ENCODE data around the gene CALD1. TPM values are rescaled to one million over a fixed set of nuclear protein-coding genes. Genes with fewer than 3 reads are reported as not detected.

CALD1 gene
- total RNA-seq, 1 donor from 2014 or later: 61.8 TPM

DNA sequence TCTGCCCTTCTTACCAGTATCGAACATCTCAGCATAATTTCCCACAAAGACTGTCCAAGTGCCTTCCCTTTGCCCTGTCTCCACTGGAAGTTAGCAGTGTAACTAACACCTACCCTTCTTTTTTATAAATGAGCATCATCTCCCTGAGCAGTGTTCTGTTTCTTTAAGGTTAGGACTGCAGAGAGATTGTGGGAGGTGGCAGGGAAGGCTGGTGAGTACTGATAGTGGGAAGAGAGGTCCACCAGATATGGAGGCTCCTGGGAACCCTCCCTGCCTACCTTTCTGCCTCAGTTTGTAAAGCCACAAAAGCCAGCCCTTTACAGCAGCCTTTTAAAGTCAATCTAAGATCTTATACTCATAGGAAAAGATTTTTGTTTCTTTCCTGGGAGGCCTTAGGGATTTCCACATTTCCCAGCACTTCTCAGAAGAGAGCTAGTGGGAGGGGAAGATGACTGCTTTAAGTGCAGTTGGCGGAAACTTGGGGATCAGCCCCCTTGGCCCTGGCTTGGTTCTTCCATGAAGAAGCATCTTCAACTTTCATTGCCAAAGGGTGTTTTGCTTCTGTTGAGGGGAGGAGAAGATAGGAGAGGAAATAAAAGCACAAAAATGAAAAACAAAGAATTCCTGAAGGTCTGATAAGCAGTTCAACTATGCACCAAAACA is 36.6 kb upstream of the CALD1 start:
- Mint-ChIP-seq H3K27me3 (ENCODE audit: unreplicated experiment) (no peaks in the 10 kb centered on the region), H3K9me3 (ENCODE audit: unreplicated experiment) (no peaks in the 10 kb centered on the region), H3K4me3 (ENCODE audit: unreplicated experiment) (no peak overlapping the region), H3K27ac (ENCODE audit: unreplicated experiment) (no peak overlapping the region), H3K36me3 (ENCODE audit: unreplicated experiment) (no peaks in the 10 kb centered on the region), H3K4me1 (ENCODE audit: low read depth, unreplicated experiment) (no peaks in the 10 kb centered on the region)
- no peak for DNase-seq
- TF ChIP-seq, protein P1, sequence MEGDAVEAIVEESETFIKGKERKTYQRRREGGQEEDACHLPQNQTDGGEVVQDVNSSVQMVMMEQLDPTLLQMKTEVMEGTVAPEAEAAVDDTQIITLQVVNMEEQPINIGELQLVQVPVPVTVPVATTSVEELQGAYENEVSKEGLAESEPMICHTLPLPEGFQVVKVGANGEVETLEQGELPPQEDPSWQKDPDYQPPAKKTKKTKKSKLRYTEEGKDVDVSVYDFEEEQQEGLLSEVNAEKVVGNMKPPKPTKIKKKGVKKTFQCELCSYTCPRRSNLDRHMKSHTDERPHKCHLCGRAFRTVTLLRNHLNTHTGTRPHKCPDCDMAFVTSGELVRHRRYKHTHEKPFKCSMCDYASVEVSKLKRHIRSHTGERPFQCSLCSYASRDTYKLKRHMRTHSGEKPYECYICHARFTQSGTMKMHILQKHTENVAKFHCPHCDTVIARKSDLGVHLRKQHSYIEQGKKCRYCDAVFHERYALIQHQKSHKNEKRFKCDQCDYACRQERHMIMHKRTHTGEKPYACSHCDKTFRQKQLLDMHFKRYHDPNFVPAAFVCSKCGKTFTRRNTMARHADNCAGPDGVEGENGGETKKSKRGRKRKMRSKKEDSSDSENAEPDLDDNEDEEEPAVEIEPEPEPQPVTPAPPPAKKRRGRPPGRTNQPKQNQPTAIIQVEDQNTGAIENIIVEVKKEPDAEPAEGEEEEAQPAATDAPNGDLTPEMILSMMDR (IDR thresholded peaks at IDR 0.05; ENCODE audit: partially characterized antibody, unreplicated experiment): no peak

DNA sequence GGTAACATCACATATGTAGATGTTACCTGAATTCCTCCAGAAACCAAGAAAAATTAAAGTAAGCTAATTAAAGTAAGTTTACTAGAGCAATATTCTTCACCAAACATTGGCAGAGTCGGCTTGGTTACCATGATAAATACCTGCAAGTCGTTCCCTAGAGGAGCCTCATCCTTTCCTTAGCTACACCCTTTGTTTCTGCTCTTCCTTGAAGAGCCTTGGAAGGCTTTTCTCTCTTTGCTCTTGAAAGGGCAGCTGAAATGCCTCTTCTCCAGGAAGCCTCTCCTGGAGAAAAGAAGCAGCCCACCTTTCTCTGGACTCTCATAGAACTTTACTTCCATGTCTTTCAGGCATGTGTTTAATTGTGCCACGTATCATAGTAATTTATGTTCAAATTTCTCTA is 34.9 kb upstream of the CALD1 start:
- no peak for DNase-seq
- no peaks in the 10 kb centered on the region for H3K4me1 Mint-ChIP-seq (ENCODE audit: low read depth, unreplicated experiment)
- TF ChIP-seq, protein P1 (IDR thresholded peaks at IDR 0.05; ENCODE audit: partially characterized antibody, unreplicated experiment): no peak

DNA sequence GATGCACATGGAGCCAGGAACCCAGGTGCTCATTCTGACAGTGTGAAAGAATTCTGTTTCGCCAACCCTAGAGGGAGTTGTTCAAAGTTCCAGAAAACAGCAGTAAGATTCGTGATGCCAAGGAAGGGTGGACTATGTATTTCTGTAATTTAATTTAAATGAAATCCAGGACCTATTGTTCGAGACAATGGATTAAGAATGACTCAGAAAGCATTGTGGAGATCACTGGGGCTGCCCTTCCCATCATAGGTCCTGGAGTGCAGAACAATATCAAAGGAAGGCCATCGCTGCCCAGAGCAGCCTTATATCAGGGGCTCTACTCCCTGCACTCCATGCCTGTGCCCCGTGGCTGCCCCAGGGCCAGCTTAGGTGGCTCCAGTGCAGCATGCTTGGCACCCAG is 32.1 kb upstream of the CALD1 start:
- DNase-seq: no peak
- no peak overlapping the region for H3K27ac Mint-ChIP-seq (ENCODE audit: unreplicated experiment)
- H3K9me3 Mint-ChIP-seq (ENCODE audit: unreplicated experiment): no peaks in the 10 kb centered on the region
- H3K36me3 Mint-ChIP-seq (ENCODE audit: unreplicated experiment): no peaks in the 10 kb centered on the region
- H3K27me3 Mint-ChIP-seq (ENCODE audit: unreplicated experiment): no peaks in the 10 kb centered on the region
- H3K4me3 Mint-ChIP-seq (ENCODE audit: unreplicated experiment): no peak overlapping the region
- TF ChIP-seq, protein P1 (IDR thresholded peaks at IDR 0.05; ENCODE audit: partially characterized antibody, unreplicated experiment): no peak
- H3K4me1 Mint-ChIP-seq (ENCODE audit: low read depth, unreplicated experiment): no peaks in the 10 kb centered on the region

More for the DNA sequence above, 34.9 kb upstream of the CALD1 start:
- H3K27me3 Mint-ChIP-seq (ENCODE audit: unreplicated experiment): no peaks in the 10 kb centered on the region
- no peaks in the 10 kb centered on the region for H3K36me3 Mint-ChIP-seq (ENCODE audit: unreplicated experiment)
- H3K4me3 Mint-ChIP-seq (ENCODE audit: unreplicated experiment): no peak overlapping the region
- H3K9me3 Mint-ChIP-seq (ENCODE audit: unreplicated experiment): no peaks in the 10 kb centered on the region
- H3K27ac Mint-ChIP-seq (ENCODE audit: unreplicated experiment): no peak overlapping the region

DNA sequence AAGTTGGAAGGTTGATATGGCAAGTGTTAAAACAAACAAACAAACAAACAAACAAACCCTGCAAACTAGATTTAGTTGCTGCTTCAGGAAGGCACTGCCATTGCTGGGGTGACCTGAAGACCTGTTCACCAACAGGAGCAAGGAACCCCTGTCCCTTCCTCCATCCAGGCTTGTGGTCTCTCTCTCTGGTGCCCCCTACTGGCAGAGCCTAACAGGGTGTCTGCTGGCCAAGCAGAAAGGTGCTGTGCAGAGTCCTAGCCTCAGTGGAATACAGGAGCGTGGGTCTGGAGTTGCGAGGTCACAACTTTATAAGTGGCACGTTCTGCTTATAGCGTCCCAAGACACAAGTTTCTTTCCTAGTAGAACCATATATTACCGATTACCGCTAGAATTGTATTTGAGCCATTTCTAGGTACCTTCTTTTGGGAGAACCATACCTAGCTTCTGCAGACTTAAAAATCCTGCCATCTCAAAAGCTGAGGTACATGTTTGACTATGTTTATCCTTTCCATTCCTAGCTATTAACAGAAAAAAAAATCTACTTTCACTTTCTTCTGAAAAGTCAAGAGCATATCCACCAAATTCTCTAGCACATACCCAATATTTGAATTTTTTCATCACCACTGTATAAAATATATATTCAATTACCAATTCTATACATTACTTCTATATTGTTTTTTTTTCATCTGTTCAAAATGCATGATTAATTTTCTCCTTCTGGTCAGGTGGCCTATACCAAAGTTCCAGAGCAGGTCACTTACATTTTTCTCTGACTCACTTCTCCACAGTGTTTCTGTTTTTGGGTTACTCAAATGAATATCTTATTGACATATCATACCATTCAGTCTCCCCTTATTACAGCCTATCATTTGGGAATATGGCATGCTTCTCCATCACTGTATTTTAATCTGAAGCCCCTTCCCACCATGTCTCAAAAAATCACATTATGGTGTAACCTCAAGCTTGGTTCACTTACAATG is 29.1 kb upstream of the CALD1 start:
- H3K9me3 Mint-ChIP-seq (ENCODE audit: unreplicated experiment): no peaks in the 10 kb centered on the region
- DNase-seq: peak; percentile 58
- H3K27me3 Mint-ChIP-seq (ENCODE audit: unreplicated experiment): no peaks in the 10 kb centered on the region
- no peaks in the 10 kb centered on the region for H3K4me1 Mint-ChIP-seq (ENCODE audit: low read depth, unreplicated experiment)
- H3K27ac Mint-ChIP-seq (ENCODE audit: unreplicated experiment): no peak overlapping the region
- no peak overlapping the region for H3K4me3 Mint-ChIP-seq (ENCODE audit: unreplicated experiment)
- TF ChIP-seq, protein P1 (IDR thresholded peaks at IDR 0.05; ENCODE audit: partially characterized antibody, unreplicated experiment): peak; percentile 78
- no peaks in the 10 kb centered on the region for H3K36me3 Mint-ChIP-seq (ENCODE audit: unreplicated experiment)

All from glutamatergic neuron (in vitro differentiated cells).